ENCODE measurements around the gene PTGS1. TPM values are rescaled to one million over a fixed set of nuclear protein-coding genes. Genes with fewer than 3 reads are reported as not detected.
A peak's percentile ranks its signal among the peaks of the same experiment; 100 is the strongest.

The PTGS1 gene
- polyA plus RNA-seq, 1 donor: 3.8 TPM

DNA sequence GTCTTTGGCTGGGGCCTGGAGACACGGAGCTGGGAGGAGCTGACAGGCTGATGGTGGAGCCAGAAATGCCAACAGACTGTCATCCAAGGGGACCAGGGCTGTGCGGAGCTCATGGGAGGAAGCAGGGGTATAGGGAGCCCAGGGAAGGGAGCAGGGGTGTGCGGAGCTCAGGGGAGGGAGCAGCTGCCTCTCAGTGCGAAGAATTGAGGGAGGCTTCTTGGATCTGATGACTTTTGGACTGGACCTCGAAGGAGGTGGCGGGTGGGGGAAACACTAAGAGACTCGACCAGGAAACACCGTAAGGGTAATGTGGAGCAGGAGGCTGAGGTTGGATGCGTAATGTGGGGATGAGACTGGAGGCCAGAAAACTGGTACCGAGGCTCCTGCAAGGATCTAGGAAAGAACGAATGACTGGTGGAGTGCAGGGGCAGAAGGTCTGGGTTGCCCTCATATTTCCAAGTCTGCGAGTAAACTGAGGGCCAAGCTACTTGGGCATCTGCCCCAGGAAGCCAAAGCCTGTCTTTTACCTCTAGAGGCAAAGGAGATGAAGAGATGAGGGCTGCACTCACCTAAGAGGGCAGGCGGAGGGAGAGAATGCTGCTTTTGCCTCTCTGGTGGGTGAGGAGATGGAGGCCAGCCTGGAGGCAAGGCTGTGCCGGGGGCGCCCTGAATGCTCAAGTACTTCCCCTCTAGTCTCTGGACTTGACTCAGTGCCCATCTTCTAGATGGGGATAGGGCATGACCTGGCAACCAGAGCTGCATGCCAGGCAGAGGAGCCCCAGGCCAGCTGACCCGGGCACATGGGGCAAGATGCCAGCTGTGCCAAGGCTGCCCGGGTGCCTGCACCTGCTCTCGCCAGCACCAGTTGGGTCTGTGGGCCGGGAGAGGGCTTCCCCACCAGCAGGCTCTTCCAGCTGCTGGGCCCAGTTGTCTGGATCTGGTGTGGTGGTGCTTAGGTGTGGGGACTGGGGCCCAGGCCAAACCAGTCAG, 2.3 kb downstream of the PTGS1 start:
- DNase-seq: no peak

DNA sequence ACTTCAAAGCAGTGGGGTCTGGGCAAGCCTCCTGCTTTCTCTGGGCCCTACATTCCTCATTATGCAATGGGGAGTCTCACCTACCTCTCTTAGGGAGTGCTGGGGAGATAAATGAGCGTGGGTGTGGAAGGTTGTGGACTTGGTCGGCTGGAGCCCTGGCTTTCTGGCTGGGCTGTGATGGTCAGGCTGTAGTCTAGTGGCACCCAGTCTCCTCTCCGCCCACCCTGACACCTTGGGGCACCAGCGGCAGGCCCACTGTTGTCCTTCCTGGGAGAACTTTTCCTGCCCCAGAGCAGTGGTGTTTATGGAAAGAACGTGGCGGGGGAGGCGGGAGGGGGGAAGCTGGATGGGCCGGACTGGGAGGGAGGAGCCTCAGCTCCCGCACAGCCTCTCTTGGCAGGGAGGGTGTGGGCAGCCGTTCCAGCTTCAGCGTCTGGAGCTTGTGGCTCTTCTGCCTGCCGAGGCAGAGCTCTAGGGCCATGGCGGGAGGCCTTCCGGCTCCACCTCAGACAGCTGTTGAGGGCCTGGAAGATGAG, 4.1 kb downstream of the PTGS1 start:
- DNase-seq: peak; percentile 55

DNA sequence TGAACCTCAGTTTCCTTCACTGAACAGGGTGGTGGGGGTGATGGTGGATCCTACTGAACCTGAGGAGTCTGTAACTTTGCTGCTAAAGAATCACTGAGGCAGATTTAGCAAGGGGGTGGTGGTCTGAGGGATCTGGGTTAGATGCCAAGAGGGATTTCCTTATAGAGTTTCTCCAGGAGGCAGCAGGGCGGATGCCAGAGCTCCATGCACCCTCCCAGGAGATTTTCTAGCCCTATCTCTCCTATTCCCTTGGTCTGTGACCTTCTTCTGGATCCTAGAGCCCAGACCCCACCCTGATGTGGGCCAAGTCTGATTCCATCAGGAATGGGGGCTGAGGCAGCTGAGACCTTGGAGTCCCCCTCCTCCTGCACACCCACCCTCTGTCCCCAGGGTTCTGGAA, 6.0 kb downstream of the PTGS1 start:
- no peak for DNase-seq

DNA sequence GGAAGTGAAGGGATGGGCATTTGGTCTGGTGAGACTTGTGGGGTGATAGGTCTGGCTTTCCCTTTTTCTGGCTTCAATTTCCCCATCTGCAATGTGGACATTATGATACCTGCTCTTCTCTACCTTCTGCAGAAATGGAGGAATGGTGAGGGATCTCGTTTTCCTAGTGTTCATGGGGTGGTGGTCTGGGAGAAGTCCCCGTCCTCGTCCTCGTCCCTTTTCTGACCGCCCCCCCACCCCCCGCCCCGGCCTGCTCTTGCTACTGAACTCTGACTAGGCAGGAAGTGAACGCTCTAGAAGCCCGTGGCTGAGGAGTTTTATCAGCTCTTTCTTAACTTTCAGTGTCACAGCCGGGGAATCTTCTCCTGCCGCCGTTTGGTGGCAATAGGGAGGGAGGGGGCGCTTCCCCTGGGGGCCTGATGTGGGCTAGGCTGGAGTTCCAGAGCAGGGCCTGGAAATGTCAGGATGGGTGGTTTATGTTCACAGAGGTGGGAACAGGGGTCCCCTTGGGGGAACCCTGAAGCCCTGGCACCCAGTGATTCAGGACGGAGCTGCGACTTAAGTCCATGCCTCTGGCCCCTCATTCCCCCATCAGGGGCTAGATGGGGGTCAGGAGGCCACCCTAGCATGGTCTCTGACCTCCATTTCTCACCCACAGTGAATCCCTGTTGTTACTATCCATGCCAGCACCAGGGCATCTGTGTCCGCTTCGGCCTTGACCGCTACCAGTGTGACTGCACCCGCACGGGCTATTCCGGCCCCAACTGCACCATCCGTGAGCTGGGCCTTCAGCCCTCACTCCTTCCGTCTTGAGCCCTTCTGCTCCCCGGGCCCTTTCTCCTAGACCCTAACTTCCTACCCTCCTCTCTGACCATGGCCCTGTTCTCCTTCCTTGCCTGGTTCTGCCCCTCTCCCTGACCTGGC, 6.7 kb downstream of the PTGS1 start:
- no peak for DNase-seq

DNA sequence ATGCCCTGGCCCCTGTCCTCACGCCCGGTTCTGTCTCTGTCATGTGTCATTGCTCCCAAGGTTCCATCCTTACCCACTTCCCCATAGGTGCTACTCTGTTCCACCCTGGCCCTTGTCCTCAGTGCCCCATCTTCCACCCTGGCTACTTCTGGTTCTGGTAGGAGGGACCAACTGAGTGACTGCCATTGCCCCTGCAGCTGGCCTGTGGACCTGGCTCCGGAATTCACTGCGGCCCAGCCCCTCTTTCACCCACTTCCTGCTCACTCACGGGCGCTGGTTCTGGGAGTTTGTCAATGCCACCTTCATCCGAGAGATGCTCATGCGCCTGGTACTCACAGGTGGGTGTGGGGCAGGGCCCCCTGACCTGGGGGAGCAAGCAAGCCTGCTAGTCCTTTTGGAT, 7.4 kb downstream of the PTGS1 start:
- DNase-seq: no peak

DNA sequence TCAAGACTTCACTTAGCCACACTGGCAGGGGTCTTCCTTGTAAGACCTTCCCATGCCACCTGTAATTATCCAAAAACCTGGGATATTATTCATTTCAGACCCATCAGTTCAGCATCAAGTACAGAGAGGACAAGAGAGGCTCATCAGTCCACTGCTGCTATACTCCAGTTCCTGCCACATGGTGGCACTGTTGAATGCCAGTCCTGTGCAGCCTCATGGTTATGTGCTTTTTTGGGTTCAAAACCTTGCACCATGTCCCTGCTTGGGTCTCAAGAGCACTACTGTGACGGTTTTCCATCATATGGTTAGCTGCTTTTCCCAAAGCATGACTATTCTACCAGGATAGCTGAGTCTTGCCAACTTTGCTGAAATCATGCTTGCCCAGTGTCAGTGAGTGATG, 8.5 kb downstream of the PTGS1 start:
- no peak for DNase-seq

DNA sequence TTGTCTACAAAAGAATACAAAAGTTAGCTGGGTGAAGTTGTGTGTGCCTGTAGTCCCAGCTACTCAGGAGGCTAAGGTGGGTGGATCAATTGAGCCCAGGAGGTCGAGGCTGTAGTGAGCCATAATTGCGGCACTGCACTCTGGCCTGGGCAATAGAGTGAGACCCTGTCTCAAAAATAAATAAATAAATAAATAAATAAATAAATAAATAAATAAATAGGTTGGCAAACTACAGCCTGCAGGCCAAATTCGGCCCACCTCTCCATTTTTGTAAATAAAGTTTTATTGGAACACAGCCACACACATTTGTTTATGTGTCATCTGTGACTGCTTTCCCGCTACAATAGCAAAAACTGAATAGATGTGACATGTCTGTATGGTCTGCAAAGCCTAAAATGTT, 9.5 kb downstream of the PTGS1 start:
- DNase-seq: no peak

DNA sequence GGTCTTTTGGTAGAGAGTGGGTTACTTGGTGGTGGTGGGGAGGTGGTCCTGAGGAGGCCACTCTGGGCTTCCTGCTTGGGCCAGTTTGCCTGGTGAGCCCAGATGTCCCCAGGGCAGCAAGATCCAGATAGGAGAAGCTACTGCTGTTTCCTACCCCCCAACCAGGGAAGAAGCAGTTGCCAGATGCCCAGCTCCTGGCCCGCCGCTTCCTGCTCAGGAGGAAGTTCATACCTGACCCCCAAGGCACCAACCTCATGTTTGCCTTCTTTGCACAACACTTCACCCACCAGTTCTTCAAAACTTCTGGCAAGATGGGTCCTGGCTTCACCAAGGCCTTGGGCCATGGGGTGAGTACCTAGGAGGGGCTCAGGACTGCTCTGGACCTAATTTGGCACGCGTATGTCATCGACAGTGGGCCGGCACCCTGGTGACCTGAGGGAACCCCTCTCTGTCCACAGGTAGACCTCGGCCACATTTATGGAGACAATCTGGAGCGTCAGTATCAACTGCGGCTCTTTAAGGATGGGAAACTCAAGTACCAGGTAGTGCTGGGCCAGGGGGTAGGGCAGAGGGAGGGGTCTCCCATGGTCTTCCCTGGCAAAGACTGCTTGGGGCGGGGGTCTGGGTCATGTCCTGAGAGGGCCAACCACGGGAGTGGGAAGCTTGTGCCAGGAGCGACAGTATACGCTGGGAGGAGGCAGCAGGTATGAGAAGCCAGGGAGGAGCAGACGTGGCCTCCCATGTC, 10.6 kb downstream of the PTGS1 start:
- no peak for DNase-seq

DNA sequence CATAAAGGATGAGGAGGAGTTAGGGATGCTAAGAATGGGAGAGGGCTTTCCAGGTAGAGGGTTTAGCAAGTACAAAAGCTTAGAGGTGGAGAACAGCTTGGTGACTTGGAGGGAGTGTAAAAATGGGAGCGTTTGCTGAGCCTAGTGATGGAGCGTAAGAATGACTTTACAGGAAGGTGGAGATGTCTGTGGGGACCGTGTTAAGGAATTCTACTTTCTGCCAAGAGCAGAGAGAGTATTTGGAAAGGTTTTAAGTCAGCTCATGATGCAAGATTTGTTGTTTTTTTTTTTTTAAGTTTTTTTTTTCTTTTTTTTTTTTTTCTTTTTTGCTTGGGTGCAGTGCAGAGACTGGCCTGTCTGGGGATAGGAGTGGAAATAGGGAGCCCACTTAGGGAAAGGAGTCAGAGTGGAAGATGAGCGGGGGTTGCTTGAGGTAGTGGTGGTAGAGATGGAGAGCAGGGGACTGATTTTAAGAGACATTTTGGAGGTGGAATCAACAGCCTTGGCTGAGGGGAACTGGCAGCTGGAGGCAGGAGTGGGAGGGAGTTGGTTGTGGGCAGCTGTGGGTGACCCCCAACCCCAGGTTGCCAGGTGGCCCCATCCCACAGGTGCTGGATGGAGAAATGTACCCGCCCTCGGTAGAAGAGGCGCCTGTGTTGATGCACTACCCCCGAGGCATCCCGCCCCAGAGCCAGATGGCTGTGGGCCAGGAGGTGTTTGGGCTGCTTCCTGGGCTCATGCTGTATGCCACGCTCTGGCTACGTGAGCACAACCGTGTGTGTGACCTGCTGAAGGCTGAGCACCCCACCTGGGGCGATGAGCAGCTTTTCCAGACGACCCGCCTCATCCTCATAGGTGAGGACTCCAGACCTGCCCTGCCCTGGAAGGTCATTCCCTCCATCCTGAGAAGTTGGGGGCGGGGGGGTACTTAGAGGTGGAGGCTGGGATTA, 12.4 kb downstream of the PTGS1 start:
- no peak for DNase-seq

DNA sequence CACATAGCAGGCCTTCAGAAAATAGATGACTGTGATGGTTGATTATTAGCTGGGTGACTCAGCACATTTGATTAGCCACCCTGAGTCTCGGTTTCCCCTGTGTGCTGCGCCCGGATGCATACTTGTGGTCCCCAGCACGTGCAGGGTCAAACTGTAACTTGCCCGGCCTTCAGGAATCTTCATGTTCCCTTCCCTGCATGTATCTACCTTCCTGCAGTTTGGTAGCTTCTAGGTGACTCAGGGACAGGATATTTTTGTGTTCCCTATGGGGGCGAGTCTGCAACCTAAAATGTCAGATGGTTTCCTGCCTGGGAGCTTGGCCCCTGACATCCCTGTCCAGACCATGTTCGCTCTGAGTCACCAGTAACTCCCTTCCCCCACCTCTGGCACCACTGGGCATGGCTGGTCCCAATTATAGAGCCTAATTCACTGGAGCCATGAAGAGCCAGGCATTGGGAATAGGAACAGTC, 13.2 kb downstream of the PTGS1 start:
- no peak for DNase-seq

DNA sequence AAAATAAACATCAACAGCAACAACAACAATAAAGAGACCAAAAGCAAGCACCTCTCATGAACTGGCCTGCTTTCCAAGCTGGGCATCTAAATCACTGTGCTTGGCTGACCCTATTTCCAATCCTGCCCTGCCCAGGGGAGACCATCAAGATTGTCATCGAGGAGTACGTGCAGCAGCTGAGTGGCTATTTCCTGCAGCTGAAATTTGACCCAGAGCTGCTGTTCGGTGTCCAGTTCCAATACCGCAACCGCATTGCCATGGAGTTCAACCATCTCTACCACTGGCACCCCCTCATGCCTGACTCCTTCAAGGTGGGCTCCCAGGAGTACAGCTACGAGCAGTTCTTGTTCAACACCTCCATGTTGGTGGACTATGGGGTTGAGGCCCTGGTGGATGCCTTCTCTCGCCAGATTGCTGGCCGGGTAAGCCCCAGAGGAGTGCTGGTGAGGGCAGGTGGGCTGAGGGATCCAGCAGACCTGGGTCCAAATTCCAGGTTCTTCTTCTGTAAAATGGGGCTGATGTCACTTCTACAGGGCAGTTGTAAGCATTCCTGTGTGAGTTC, 15.6 kb downstream of the PTGS1 start:
- no peak for DNase-seq

DNA sequence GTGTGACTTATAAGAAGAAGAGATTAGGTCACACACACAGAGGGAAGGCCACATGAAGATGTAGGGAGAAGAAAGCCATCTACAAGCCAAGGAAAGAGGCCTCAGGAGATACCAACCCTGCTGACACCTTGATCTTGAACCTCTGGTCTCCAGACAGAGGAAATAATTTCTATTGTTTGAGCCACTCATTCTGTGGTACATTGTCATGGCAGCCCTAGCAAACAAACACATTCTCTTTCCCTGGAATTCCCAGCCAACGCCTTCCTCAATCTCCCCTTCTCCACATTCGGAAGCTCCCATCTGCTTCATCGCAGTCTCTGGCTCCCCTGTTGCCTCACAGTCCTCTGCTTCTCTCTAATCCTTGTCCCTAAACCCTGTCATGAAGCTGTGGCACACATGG, 16.7 kb downstream of the PTGS1 start:
- no peak for DNase-seq

DNA sequence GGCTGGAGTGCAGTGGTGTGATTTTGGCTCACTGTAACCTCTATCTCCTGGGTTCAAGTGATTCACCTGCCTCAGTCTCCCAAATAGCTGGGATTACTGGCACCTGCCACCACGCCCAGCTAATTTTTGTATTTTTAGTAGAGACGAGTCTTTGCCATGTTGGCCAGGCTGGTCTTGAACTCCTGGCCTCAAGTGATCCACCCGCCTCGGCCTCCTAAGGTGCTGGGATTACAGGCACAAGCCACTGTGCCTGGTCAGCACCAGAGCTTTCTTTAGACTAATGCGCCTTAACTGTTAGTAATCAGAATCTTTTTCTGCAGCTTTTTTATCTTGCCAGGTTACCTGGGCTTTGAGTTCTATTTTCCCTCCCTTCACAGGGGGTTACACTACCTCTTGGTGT, 18.4 kb downstream of the PTGS1 start:
- no peak for DNase-seq

DNA sequence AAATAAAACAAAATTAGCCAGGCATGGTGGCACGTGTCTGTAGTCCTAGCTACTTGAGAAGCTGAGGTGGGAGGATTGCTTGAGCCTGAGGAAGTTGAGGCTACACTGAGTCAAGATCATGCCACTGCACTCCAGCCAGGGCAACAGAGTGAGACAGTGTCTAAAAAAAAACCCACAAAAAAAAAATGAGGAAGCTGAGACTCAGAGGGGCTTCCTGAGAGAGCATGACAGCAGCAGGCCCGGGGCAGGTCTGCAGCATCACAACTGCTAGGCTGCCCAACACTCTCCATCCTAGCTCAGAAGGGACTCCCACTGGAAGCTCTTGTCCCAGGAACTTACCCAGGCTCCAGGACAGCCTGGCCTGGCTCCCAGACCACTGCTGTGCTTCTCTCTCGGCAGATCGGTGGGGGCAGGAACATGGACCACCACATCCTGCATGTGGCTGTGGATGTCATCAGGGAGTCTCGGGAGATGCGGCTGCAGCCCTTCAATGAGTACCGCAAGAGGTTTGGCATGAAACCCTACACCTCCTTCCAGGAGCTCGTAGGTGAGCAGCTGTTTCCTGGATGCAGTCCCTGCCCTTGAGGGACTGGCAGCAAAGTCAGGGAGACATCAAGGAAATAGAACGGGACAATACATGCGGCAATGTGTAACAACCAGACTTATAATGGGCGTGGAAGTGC, 19.1 kb downstream of the PTGS1 start:
- DNase-seq: no peak

DNA sequence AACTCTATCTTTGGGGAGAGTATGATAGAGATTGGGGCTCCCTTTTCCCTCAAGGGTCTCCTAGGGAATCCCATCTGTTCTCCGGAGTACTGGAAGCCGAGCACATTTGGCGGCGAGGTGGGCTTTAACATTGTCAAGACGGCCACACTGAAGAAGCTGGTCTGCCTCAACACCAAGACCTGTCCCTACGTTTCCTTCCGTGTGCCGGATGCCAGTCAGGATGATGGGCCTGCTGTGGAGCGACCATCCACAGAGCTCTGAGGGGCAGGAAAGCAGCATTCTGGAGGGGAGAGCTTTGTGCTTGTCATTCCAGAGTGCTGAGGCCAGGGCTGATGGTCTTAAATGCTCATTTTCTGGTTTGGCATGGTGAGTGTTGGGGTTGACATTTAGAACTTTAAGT, 21.5 kb downstream of the PTGS1 start:
- DNase-seq: no peak

DNA sequence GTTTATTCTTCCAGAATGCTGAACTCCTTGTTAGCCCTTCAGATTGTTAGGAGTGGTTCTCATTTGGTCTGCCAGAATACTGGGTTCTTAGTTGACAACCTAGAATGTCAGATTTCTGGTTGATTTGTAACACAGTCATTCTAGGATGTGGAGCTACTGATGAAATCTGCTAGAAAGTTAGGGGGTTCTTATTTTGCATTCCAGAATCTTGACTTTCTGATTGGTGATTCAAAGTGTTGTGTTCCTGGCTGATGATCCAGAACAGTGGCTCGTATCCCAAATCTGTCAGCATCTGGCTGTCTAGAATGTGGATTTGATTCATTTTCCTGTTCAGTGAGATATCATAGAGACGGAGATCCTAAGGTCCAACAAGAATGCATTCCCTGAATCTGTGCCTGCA, 21.9 kb downstream of the PTGS1 start:
- no peak for DNase-seq

DNA sequence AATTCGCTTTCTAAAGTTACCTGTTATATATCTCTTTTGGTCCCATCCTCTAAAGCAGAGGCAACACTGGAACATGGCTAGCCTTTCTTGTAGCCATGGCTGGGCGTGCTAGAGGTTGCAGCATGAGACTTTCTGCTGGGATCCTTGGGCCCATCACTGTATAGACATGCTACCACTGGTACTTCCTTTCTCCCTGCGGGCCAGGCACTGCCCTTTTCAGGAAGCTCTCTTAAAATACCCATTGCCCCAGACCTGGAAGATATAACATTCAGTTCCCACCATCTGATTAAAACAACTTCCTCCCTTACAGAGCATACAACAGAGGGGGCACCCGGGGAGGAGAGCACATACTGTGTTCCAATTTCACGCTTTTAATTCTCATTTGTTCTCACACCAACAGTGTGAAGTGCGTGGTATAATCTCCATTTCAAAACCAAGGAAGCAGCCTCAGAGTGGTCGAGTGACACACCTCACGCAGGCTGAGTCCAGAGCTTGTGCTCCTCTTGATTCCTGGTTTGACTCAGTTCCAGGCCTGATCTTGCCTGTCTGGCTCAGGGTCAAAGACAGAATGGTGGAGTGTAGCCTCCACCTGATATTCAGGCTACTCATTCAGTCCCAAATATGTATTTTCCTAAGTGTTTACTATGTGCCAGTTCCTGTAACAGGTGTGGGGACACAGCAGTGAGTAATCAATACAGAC, 22.6 kb downstream of the PTGS1 start:
- DNase-seq: no peak

DNA sequence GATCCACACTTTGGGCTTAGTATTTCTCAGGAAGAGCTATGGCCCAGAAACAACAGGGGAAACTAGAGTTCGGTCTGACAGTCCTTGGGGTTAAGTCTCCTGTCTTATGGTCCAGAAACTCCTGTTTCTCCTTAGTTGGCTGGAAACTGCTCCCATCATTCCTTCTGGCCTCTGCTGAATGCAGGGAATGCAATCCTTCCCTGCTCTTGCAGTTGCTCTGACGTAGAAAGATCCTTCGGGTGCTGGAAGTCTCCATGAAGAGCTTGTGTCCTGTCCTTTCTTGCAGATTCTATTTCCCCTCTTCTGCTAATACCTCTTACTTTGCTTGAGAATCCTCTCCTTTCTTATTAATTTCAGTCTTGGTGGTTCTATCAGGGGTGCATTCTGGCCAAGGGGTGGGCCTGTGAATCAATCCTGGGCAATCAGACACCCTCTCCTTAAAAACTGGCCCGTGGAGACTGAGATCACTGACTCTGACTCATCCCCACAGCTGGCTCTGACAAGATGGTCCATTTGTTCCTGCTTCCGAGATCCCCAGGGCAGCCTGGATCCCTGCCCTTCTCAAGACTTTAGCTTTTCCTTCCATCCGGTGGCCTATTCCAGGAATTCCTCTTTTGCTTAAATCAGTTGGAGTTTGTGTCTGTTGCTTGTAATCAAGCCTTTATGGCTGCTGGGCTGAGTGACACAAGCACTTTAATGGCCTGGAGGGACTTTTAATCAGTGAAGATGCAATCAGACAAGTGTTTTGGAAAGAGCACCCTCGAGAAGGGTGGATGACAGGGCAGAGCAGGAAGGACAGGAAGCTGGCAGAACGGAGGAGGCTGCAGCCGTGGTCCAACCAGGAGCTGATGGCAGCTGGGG, 23.7 kb downstream of the PTGS1 start:
- no peak for DNase-seq

All from left kidney (tissue), 2 donors.